IPS-15b (cell line): Measurements from ENCODE around the gene RTP1.

Experiments
- H3K27me3 ChIP-seq: one replicate; pipeline ENCODE4 v1.6.1; 2013; ENCODE audit warnings: low read length; ENCODE audit not compliant: control insufficient read depth, insufficient read depth
- H3K36me3 ChIP-seq: one replicate; pipeline ENCODE4 v1.6.1; 2013; ENCODE audit warnings: low read length; ENCODE audit not compliant: control insufficient read depth, insufficient read depth
- H3K4me1 ChIP-seq: one replicate; pipeline ENCODE4 v1.6.1; 2013; ENCODE audit warnings: mild to moderate bottlenecking, low read length; ENCODE audit not compliant: control insufficient read depth, insufficient read depth
- H3K4me3 ChIP-seq: one replicate; pipeline ENCODE4 v1.5.1; 2013; ENCODE audit warnings: low read depth, low read length
- H3K9ac ChIP-seq: one replicate; pipeline ENCODE4 v1.6.1; 2013; ENCODE audit warnings: low read depth, mild to moderate bottlenecking, low read length
- H3K9me3 ChIP-seq: one replicate; pipeline ENCODE4 v1.6.1; 2013; ENCODE audit warnings: mild to moderate bottlenecking, low read length; ENCODE audit not compliant: control insufficient read depth, insufficient read depth

The RTP1 gene

GRCh38 chr3:187205683-187206082, 8.4 kb downstream of the RTP1 start:
- peaks cover 8% of the 10 kb centered on the region for H3K4me1 ChIP-seq
- peaks cover 4% of the 10 kb centered on the region for H3K27me3 ChIP-seq
- no peaks in the 10 kb centered on the region for H3K36me3 ChIP-seq
- H3K9ac ChIP-seq = no peak overlapping the region
- H3K9me3 ChIP-seq = peaks cover 15% of the 10 kb centered on the region
- no peak overlapping the region for H3K4me3 ChIP-seq

- peaks cover 4% of the 10 kb centered on the region for H3K27me3 ChIP-seq
- no peak overlapping the region for H3K9ac ChIP-seq
- H3K4me3 ChIP-seq = no peak overlapping the region
- no peaks in the 10 kb centered on the region for H3K36me3 ChIP-seq
- peaks cover 11% of the 10 kb centered on the region for H3K4me1 ChIP-seq
- H3K9me3 ChIP-seq = peaks cover 15% of the 10 kb centered on the region
These were observed 9.8 kb downstream of the RTP1 start for GRCh38 chr3:187207062-187207461.

- Histone ChIP-seq H3K9ac (no peak overlapping the region), H3K27me3 (peaks cover 4% of the 10 kb centered on the region), H3K9me3 (peaks cover 15% of the 10 kb centered on the region), H3K4me1 (peaks cover 11% of the 10 kb centered on the region), H3K4me3 (no peak overlapping the region), H3K36me3 (no peaks in the 10 kb centered on the region)
These were observed 10.3 kb downstream of the RTP1 start for GRCh38 chr3:187207624-187208023.

- Histone ChIP-seq H3K9ac (no peak overlapping the region), H3K4me1 (peaks cover 9% of the 10 kb centered on the region), H3K36me3 (no peaks in the 10 kb centered on the region), H3K9me3 (peaks cover 15% of the 10 kb centered on the region), H3K4me3 (no peak overlapping the region), H3K27me3 (peaks cover 4% of the 10 kb centered on the region)
These were observed 10.9 kb downstream of the RTP1 start for GRCh38 chr3:187208159-187208558.

- Histone ChIP-seq H3K9ac (no peak overlapping the region), H3K27me3 (no peaks in the 10 kb centered on the region), H3K4me1 (peaks cover 8% of the 10 kb centered on the region), H3K9me3 (peaks cover 15% of the 10 kb centered on the region), H3K4me3 (no peak overlapping the region), H3K36me3 (no peaks in the 10 kb centered on the region)
These were observed 12.2 kb downstream of the RTP1 start for GRCh38 chr3:187209491-187209890.

GRCh38 chr3:187210091-187210490, 12.8 kb downstream of the RTP1 start:
- Histone ChIP-seq H3K27me3 (no peaks in the 10 kb centered on the region), H3K9me3 (peaks cover 15% of the 10 kb centered on the region), H3K4me1 (peaks cover 8% of the 10 kb centered on the region), H3K9ac (no peak overlapping the region), H3K4me3 (no peak overlapping the region), H3K36me3 (no peaks in the 10 kb centered on the region)

GRCh38 chr3:187210545-187211327, 13.4 kb downstream of the RTP1 start:
- Histone ChIP-seq H3K27me3 (no peaks in the 10 kb centered on the region), H3K4me1 (peaks cover 8% of the 10 kb centered on the region), H3K9ac (no peak overlapping the region), H3K9me3 (peaks cover 15% of the 10 kb centered on the region), H3K4me3 (no peak overlapping the region), H3K36me3 (no peaks in the 10 kb centered on the region)

- Histone ChIP-seq H3K4me1 (peaks cover 8% of the 10 kb centered on the region), H3K4me3 (no peak overlapping the region), H3K9me3 (peaks cover 12% of the 10 kb centered on the region), H3K9ac (no peak overlapping the region), H3K27me3 (no peaks in the 10 kb centered on the region), H3K36me3 (no peaks in the 10 kb centered on the region)
These were observed 14.4 kb downstream of the RTP1 start for GRCh38 chr3:187211532-187212195.

GRCh38 chr3:187212196-187212545, 14.9 kb downstream of the RTP1 start:
- Histone ChIP-seq H3K27me3 (no peaks in the 10 kb centered on the region), H3K9me3 (peaks cover 8% of the 10 kb centered on the region), H3K4me1 (peaks cover 8% of the 10 kb centered on the region), H3K36me3 (no peaks in the 10 kb centered on the region), H3K4me3 (no peak overlapping the region), H3K9ac (no peak overlapping the region)

GRCh38 chr3:187212705-187213104, 15.4 kb downstream of the RTP1 start:
- Histone ChIP-seq H3K4me1 (peaks cover 8% of the 10 kb centered on the region), H3K9ac (no peak overlapping the region), H3K9me3 (peaks cover 2% of the 10 kb centered on the region), H3K27me3 (no peaks in the 10 kb centered on the region), H3K4me3 (no peak overlapping the region), H3K36me3 (no peaks in the 10 kb centered on the region)

GRCh38 chr3:187213616-187214015, 16.3 kb downstream of the RTP1 start:
- no peaks in the 10 kb centered on the region for H3K9me3 ChIP-seq
- H3K4me3 ChIP-seq = no peak overlapping the region
- H3K4me1 ChIP-seq = peaks cover 8% of the 10 kb centered on the region
- H3K27me3 ChIP-seq = no peaks in the 10 kb centered on the region
- no peak overlapping the region for H3K9ac ChIP-seq
- no peaks in the 10 kb centered on the region for H3K36me3 ChIP-seq

- no peak overlapping the region for H3K9ac ChIP-seq
- no peaks in the 10 kb centered on the region for H3K27me3 ChIP-seq
- H3K4me3 ChIP-seq = no peak overlapping the region
- peaks cover 11% of the 10 kb centered on the region for H3K4me1 ChIP-seq
- no peaks in the 10 kb centered on the region for H3K9me3 ChIP-seq
- no peaks in the 10 kb centered on the region for H3K36me3 ChIP-seq
These were observed 18.2 kb downstream of the RTP1 start for GRCh38 chr3:187215460-187215859.
